MG63 (cell line): Measurements from ENCODE around the gene BBS10. TPM values are rescaled to one million over a fixed set of nuclear protein-coding genes. Genes with fewer than 3 reads are reported as not detected.
"Not testable (repeated sequence)": the region's sequence is repeated elsewhere in the genome, so short reads cannot be mapped to it uniquely, and the experiment has no call there.

Experiments
- DNase-seq: peaks from one replicate; pipeline ENCODE4 v3.0.0-alpha.2; 2020
- H3K27me3 ChIP-seq: fragments of 250-450 bp; sonication (Bioruptor Pico); 2 replicates; pipeline ENCODE4 v1.5.1; 2020; ENCODE audit warnings: mild to moderate bottlenecking, moderate library complexity
- H3K36me3 ChIP-seq: fragments of 250-450 bp; sonication (Bioruptor Pico); 2 replicates; pipeline ENCODE4 v1.5.1; 2020; ENCODE audit warnings: mild to moderate bottlenecking, moderate library complexity
- H3K4me3 ChIP-seq: fragments of 250-450 bp; sonication (Bioruptor Pico); 2 replicates; pipeline ENCODE4 v1.5.1; 2020; ENCODE audit warnings: mild to moderate bottlenecking, moderate library complexity
- H3K9me3 ChIP-seq: fragments of 250-450 bp; sonication (Bioruptor Pico); 2 replicates; pipeline ENCODE4 v1.5.1; 2020; ENCODE audit warnings: mild to moderate bottlenecking, moderate library complexity
- total RNA-seq: library from RNA; depleted of rRNA; stranded (reverse); fragments of >200 nt; shearing (Covaris generic); gene quantifications from 2 replicates; pipeline ENCODE4 v1.2.3, GENCODE V29; 2014; ENCODE audit warnings: low replicate concordance

The BBS10 gene
- total RNA-seq, 1 experiment from 2014 or later: 7.6 TPM

DNA sequence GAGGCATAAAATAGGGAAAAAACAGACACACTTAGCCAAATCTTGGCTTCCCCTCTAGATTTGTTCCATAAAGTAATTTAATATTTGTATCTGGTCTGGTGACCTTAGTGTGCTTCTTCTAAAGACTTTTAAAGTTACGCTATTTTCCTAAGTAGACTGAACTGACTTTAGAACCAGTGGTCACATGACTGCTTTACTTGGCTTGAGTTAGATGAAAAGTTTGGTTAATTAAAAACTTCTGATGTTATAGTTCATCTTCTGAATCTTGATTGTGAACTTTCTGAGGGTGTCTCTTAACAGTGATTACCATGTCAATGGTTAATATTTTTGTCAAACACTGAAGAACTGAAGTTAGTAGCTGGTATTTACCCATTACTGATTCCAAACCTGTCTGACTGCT, 2.6 kb downstream of the BBS10 start:
- Histone ChIP-seq H3K27me3 (no peaks in the 10 kb centered on the region), H3K9me3 (no peaks in the 10 kb centered on the region), H3K4me3 (no peak overlapping the region), H3K36me3 (peaks cover 6% of the 10 kb centered on the region; the same call in 1 of the 2 replicates)
- DNase-seq: no peak

GRCh38 chr12:76341436-76342030, 6.7 kb downstream of the BBS10 start:
- H3K36me3 ChIP-seq: peaks cover 5% of the 10 kb centered on the region; the same call in 1 of the 2 replicates
- no peak for DNase-seq
- no peaks in the 10 kb centered on the region for H3K9me3 ChIP-seq

GRCh38 chr12:76340680-76341435, 7.4 kb downstream of the BBS10 start:
- no peak overlapping the region for H3K4me3 ChIP-seq
- no peaks in the 10 kb centered on the region for H3K27me3 ChIP-seq
- H3K36me3 ChIP-seq: no peaks in the 10 kb centered on the region; the same call in 1 of the 2 replicates
- H3K9me3 ChIP-seq: no peaks in the 10 kb centered on the region
- no peak for DNase-seq

More at GRCh38 chr12:76341436-76342030, 6.7 kb downstream of the BBS10 start:
- H3K27me3 ChIP-seq: no peaks in the 10 kb centered on the region
- H3K4me3 ChIP-seq: no peak overlapping the region

DNA sequence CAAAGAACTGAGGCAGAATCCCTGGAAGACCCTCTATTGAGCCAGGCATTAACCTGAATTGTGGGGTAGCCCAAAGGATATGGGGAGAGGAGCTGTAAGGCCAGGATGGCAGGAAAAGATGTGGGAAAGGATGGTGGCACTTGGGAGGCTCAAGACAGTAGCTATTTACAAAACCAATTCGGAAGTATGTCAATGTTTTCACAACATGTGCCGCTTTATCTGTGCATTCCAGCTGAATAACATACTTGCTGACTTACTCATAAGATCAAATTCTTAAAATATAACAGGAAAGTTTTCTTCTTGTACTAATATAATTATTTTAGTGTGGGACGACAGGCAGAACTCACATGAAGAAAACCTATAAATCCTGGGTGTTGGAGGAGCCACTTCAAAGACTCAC, 10.6 kb downstream of the BBS10 start:
- Histone ChIP-seq H3K4me3 (no peak overlapping the region), H3K27me3 (no peaks in the 10 kb centered on the region), H3K9me3 (no peaks in the 10 kb centered on the region), H3K36me3 (no peaks in the 10 kb centered on the region)
- no peak for DNase-seq

GRCh38 chr12:76332606-76333005, 15.6 kb downstream of the BBS10 start:
- no peak overlapping the region for H3K4me3 ChIP-seq
- no peak for DNase-seq
- no peaks in the 10 kb centered on the region for H3K27me3 ChIP-seq
- H3K36me3 ChIP-seq: no peaks in the 10 kb centered on the region
- peaks cover 9% of the 10 kb centered on the region for H3K9me3 ChIP-seq

DNA sequence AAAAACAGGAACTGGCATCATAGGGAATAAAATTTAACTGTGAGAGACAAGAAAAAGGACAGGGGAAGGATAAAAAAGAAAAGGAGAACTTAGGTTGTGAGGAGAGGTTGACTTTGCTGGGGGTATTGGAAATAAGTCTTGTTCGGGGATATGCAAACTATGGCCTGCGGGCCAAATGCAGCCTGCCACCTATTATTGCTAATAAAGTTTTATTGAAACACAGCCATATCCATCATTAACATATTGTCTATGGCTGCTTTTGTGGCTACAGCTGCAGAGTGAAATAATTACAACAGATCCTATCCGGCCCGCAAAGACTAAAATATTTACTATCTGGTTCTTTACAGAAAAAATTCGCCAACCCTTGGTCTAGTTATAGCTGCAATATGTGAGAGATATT, 18.6 kb downstream of the BBS10 start:
- no peaks in the 10 kb centered on the region for H3K36me3 ChIP-seq
- H3K27me3 ChIP-seq: no peaks in the 10 kb centered on the region
- H3K9me3 ChIP-seq: peaks cover 9% of the 10 kb centered on the region
- no peak for DNase-seq
- no peak overlapping the region for H3K4me3 ChIP-seq

- peak; percentile 45 for DNase-seq
- peaks cover 9% of the 10 kb centered on the region for H3K9me3 ChIP-seq
- no peaks in the 10 kb centered on the region for H3K27me3 ChIP-seq
- H3K36me3 ChIP-seq: no peaks in the 10 kb centered on the region
- H3K4me3 ChIP-seq: no peak overlapping the region
These were observed 19.1 kb downstream of the BBS10 start for GRCh38 chr12:76329159-76329558.

DNA sequence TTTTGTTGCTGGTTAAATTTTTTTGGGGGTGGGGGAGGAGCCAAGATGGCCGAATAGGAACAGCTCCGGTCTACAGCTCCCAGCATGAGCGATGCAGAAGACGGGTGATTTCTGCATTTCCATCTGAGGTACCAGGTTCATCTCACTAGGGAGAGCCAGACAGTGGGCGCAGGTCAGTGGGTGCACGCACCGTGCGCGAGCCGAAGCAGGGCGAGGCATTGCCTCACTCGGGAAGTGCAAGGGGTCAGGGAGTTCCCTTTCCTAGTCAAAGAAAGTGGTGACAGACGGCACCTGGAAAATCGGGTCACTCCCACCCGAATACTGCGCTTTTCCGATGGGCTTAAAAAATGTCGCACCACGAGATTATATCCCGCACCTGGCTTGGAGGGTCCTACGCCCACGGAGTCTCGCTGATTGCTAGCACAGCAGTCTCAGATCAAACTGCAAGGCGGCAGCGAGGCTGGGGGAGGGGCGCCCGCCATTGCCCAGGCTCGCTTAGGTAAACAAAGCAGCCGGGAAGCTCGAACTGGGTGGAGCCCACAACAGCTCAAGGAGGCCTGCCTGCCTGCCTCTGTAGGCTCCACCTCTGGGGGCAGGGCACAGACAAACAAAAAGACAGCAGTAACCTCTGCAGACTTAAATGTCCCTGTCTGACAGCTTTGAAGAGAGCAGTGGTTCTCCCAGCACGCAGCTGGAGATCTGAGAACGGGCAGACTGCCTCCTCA, 28.5 kb downstream of the BBS10 start:
- not testable (repeated sequence) for H3K4me3 ChIP-seq, H3K27me3 ChIP-seq, DNase-seq, H3K36me3 ChIP-seq, H3K9me3 ChIP-seq

DNA sequence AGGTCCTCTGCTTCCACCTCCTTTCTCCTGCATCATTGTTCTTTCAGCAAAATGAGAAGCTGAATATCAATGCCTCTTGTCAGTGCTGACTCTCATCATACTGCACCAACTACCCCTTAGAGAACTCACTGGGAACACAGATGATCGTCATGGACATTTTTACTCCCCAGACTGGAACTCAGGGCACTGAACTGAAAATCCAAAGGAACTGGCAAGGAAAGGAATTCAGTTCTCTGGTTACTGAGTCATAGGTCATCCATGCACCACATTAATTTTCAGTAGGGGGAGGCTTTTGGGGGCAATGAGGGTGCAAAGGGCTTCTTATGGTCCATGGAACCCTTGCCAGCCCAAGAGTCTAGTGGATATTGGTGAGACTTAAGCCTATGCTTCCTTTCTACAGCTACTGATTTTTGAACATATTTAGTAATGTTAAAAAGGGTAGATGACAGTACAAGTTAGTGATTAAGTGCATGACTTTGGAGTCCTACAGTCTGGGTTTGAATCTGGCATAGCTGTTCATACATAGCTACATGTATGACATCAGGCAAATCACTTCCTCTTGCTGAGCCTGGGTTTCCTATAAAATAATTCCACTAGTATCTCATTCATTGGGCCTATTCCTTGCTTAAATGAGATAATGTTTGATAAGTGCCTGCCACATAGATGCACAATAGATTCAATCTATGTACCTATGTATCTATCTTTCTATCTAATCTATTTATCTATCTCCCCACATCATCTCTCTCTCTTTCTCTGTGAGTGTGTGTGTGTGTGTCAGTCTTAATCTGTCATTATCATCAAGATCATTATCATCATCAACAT, 29.2 kb downstream of the BBS10 start:
- no peak overlapping the region for H3K4me3 ChIP-seq
- H3K36me3 ChIP-seq: no peaks in the 10 kb centered on the region
- H3K9me3 ChIP-seq: no peaks in the 10 kb centered on the region; the same call in 1 of the 2 replicates
- H3K27me3 ChIP-seq: no peaks in the 10 kb centered on the region
- no peak for DNase-seq

GRCh38 chr12:76317976-76318375, 30.2 kb downstream of the BBS10 start:
- Histone ChIP-seq H3K36me3 (no peaks in the 10 kb centered on the region), H3K4me3 (no peak overlapping the region), H3K9me3 (no peaks in the 10 kb centered on the region; the same call in 1 of the 2 replicates), H3K27me3 (no peaks in the 10 kb centered on the region)
- no peak for DNase-seq

DNA sequence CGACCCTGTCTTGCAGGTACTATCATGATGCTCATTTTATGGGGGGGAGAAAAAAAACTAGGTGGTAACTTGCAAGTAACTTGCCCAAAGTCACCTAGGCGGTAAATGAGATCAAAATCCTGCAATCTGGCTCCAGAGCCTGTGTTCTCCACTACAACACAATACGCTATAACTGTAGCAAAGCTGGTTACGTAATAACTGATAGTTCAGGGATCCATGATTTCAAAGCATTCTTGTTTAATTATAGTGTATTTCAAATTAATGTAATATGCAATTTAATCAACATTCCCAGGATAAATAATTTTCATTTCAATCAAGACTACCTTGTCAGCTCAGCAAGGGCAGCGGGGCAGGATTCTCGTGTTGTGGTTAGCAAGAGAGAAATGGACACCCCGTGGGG, 31.7 kb downstream of the BBS10 start:
- no peaks in the 10 kb centered on the region for H3K36me3 ChIP-seq
- no peak for DNase-seq
- H3K27me3 ChIP-seq: no peaks in the 10 kb centered on the region
- no peaks in the 10 kb centered on the region for H3K9me3 ChIP-seq
- no peak overlapping the region for H3K4me3 ChIP-seq

GRCh38 chr12:76313299-76313698, 34.9 kb downstream of the BBS10 start:
- DNase-seq: no peak
- Histone ChIP-seq H3K27me3 (no peaks in the 10 kb centered on the region), H3K36me3 (no peaks in the 10 kb centered on the region), H3K4me3 (no peak overlapping the region), H3K9me3 (no peaks in the 10 kb centered on the region)

GRCh38 chr12:76312315-76312714, 35.9 kb downstream of the BBS10 start:
- DNase-seq: no peak
- Histone ChIP-seq H3K9me3 (no peaks in the 10 kb centered on the region), H3K4me3 (no peak overlapping the region), H3K27me3 (no peaks in the 10 kb centered on the region), H3K36me3 (no peaks in the 10 kb centered on the region)

GRCh38 chr12:76311796-76312195, 36.4 kb downstream of the BBS10 start:
- DNase-seq: no peak
- Histone ChIP-seq H3K4me3 (no peak overlapping the region), H3K9me3 (no peaks in the 10 kb centered on the region), H3K27me3 (no peaks in the 10 kb centered on the region), H3K36me3 (no peaks in the 10 kb centered on the region)

DNA sequence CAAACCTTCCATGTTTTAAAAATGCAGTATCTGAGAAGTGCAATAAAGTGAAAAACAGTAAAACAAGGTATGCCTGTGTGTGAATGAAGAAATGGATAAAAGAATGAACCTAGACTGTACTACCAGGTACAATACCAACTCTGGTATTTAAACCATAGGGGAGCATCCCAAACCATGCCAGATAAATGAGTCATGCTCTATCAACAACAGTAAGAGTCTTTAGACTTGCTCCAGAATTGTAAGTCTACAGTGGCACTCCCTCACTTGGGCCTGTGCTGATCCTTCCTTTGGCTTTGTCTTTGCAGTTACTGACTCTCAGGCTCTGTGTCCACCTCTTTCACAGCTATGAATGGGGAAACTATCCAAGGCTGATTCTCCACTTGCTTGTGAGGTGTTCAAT, 38.1 kb downstream of the BBS10 start:
- Histone ChIP-seq H3K36me3 (no peaks in the 10 kb centered on the region), H3K4me3 (no peak overlapping the region), H3K9me3 (no peaks in the 10 kb centered on the region), H3K27me3 (no peaks in the 10 kb centered on the region)
- no peak for DNase-seq

DNA sequence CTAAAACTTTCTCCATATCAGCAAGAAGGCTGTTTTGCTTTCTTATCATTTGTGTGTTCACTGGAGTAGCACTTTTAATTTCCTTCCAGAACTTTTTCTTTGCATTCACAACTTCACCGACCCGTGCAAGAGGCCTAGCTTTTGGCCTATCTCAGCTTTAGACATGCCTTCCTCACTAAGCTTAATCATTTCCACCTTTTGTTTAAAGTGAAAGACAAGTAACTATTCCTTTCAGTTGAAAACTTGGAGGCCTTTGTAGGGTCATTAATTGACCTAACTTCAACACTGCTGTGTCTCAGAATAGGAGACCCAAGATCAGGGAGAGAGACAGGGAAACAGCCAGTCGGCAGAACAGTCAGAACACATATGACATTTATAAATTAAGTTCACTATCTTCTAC, 39.3 kb downstream of the BBS10 start:
- Histone ChIP-seq H3K36me3 (no peaks in the 10 kb centered on the region), H3K27me3 (no peaks in the 10 kb centered on the region), H3K9me3 (no peaks in the 10 kb centered on the region), H3K4me3 (no peak overlapping the region)
- no peak for DNase-seq

DNA sequence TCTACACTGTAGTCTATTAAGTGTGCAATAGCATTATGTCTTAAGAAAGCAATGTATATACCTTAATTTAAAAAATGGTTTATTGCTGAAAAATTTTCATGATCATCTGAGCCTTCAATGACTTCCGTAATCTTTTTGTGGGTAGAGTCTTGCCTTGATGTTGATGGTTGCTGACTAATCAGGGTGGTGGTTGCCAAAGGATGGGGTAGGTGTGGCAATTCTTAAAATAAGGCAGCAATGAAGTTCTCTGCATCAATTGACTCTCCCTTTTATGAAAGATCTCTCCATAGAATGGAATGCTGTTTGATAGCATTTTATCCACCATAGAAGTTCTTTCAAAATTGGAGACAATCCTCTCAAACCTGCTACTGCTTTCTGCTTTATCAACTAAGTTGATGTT, 41.1 kb downstream of the BBS10 start:
- no peaks in the 10 kb centered on the region for H3K27me3 ChIP-seq
- H3K36me3 ChIP-seq: no peaks in the 10 kb centered on the region; the same call in 1 of the 2 replicates
- DNase-seq: no peak
- H3K4me3 ChIP-seq: no peak overlapping the region
- no peaks in the 10 kb centered on the region for H3K9me3 ChIP-seq
